Activated naive CD8-positive, alpha-beta T cell treated with anti-CD3 and anti-CD28 coated beads, Interleukin-2, amount 10 ng/mL, durations not matched to agents 7 days and 5 days (primary cell): Measurements from ENCODE around the gene TSPAN16. TPM values are rescaled to one million over a fixed set of nuclear protein-coding genes. Genes with fewer than 3 reads are reported as not detected.
"Not testable (repeated sequence)": the region's sequence is repeated elsewhere in the genome, so short reads cannot be mapped to it uniquely, and the experiment has no call there.

Experiments
- ATAC-seq: fragments of 150-1000 bp; cut with Tn5 transposase; one replicate; pipeline ENCODE4 v1.10.0; 2021; ENCODE audit warnings: low read depth, moderate library complexity
- POLR2A ChIA-PET: fragments of 350-600 bp; sonication (Branson Sonifier 250); formaldehyde crosslinking; loops from one replicate; lab custom pipeline; 2021; ENCODE audit warnings: antibody characterized with exemption; lab: Charles Lee
- DNase-seq: peaks from one replicate; pipeline ENCODE4 v3.0.0; 2021
- H3K27ac Mint-ChIP-seq: one replicate; pipeline ENCODE4 v1.8.0; 2022; ENCODE audit warnings: mild to moderate bottlenecking, mixed read lengths
- H3K27me3 Mint-ChIP-seq: one replicate; pipeline ENCODE4 v1.8.0; 2022; ENCODE audit warnings: mild to moderate bottlenecking, moderate library complexity, mixed read lengths
- H3K36me3 Mint-ChIP-seq: one replicate; pipeline ENCODE4 v1.8.0; 2021; ENCODE audit warnings: mild to moderate bottlenecking, mixed read lengths
- H3K4me1 Mint-ChIP-seq: one replicate; pipeline ENCODE4 v1.8.0; 2021; ENCODE audit warnings: mixed read lengths
- H3K4me3 Mint-ChIP-seq: one replicate; pipeline ENCODE4 v1.8.0; 2022; ENCODE audit warnings: mild to moderate bottlenecking, moderate library complexity, mixed read lengths
- H3K9me3 Mint-ChIP-seq: one replicate; pipeline ENCODE4 v1.8.0; 2021; ENCODE audit warnings: mixed read lengths
- total RNA-seq, 2 experiments: library from RNA; stranded (reverse); gene quantifications; one replicate each; pipeline ENCODE4 v1.2.3, GENCODE V29; 2021

The TSPAN16 gene
- total RNA-seq, 2 experiments from 2014 or later, result not detected

DNA sequence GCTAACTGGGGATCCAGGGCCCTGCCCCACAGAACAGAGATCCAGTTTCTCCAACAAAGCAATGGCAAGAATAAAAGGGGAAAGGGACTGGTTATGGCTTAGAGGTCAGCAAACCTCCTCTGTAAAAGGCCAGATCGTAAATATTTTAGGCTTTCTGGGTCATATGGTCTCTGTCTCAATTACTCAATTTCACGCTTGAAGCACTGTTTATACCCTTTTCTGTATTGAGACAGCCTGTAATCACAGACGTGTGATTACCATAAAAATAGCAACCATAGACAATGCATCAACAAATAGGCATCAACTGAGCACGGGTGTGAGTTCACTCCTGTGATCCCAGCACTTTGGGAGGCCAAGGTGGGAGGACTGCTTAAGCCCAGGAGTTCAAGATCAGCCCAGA is 34.2 kb downstream of the TSPAN16 start:
- ATAC-seq, result no peak
- Mint-ChIP-seq H3K4me1 (no peaks in the 10 kb centered on the region), H3K27me3 (no peaks in the 10 kb centered on the region), H3K9me3 (no peaks in the 10 kb centered on the region), H3K27ac (no peak overlapping the region), H3K36me3 (peaks cover 16% of the 10 kb centered on the region), H3K4me3 (no peak overlapping the region)
- POLR2A ChIA-PET, result no interaction called here
- DNase-seq, result no peak

DNA sequence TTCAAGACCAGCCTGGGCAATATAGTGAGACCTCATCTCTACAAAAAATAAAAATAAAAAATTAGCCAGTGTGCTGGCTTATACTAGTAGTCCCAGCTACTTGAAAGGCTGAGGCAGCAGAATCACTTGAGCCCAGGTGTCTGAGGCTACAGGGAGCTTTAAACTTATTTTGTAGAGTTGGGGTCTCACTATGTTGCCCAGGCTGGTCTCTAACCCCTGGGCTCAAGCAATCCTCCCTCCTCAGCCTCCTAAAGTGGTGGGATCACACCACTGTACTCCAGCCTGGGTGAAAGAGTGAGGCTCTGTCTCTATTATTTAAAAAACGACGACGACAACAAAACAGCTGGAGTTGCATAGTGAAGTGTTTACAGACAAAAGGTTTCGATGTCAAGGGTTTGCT is 35.5 kb downstream of the TSPAN16 start:
- no peak for ATAC-seq
- H3K4me3 Mint-ChIP-seq, result no peak overlapping the region
- H3K36me3 Mint-ChIP-seq, result peaks cover 27% of the 10 kb centered on the region
- no peaks in the 10 kb centered on the region for H3K4me1 Mint-ChIP-seq
- DNase-seq, result no peak
- POLR2A ChIA-PET, result interaction anchor here (1.8 kb wide), 1 partner anchor 15 kb away, joined by 5 read pairs; the partner anchor contains the start of gene CCDC159
- no peak overlapping the region for H3K27ac Mint-ChIP-seq
- no peaks in the 10 kb centered on the region for H3K9me3 Mint-ChIP-seq
- H3K27me3 Mint-ChIP-seq, result no peaks in the 10 kb centered on the region

DNA sequence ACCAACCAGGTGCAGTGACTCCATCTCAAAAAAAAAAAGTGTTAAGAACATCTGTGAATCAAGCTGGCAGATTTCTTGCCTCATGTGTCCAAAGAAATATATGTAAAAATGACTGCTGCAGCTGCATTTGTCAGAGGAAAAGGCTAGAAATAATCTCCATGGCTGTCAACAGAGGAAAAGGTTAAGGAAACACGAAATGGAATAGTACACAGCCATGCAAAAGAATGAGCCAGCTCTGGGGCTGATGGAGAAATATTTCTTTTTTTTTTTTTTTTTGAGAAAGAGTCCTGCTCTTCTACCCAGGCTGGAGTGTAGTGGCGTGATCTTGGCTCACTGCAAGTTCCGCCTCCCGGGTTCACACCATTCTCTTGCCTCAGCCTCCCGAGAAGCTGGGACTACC is 36.9 kb downstream of the TSPAN16 start:
- peaks cover 9% of the 10 kb centered on the region for H3K4me1 Mint-ChIP-seq
- no peak for DNase-seq
- POLR2A ChIA-PET, result interaction anchor here (0.7 to 1.8 kb wide), 2 partner anchors 14 to 1236 kb away, joined by 3 to 5 read pairs; partner anchors contain the start of gene CCDC159
- no peak overlapping the region for H3K4me3 Mint-ChIP-seq
- no peak for ATAC-seq
- no peaks in the 10 kb centered on the region for H3K9me3 Mint-ChIP-seq
- H3K27me3 Mint-ChIP-seq, result no peaks in the 10 kb centered on the region
- no peak overlapping the region for H3K27ac Mint-ChIP-seq
- peaks cover 26% of the 10 kb centered on the region for H3K36me3 Mint-ChIP-seq

DNA sequence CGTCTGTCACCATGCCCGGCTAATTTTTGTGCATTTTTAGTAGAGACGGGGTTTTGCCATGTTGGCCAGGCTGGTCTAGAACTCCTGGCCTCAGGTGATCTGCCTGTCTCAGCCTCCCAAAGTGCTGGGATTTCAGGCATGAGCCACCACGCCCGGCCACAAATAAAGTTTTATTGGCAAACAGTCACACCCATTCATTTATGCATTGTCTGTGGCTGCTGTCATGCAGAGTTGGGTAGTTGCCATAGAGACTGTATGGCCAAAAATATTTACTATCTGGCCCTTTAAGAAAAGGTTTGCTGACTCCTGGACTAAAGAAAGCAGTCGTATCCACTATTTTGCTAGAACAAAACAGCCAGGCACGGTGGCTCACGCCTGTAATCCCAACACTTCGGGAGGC is 37.9 kb downstream of the TSPAN16 start:
- Mint-ChIP-seq H3K36me3 (peaks cover 26% of the 10 kb centered on the region), H3K4me1 (peaks cover 14% of the 10 kb centered on the region)
- H3K27me3 Mint-ChIP-seq, DNase-seq, H3K9me3 Mint-ChIP-seq, ATAC-seq, H3K4me3 Mint-ChIP-seq, POLR2A ChIA-PET, H3K27ac Mint-ChIP-seq: not testable (repeated sequence)

DNA sequence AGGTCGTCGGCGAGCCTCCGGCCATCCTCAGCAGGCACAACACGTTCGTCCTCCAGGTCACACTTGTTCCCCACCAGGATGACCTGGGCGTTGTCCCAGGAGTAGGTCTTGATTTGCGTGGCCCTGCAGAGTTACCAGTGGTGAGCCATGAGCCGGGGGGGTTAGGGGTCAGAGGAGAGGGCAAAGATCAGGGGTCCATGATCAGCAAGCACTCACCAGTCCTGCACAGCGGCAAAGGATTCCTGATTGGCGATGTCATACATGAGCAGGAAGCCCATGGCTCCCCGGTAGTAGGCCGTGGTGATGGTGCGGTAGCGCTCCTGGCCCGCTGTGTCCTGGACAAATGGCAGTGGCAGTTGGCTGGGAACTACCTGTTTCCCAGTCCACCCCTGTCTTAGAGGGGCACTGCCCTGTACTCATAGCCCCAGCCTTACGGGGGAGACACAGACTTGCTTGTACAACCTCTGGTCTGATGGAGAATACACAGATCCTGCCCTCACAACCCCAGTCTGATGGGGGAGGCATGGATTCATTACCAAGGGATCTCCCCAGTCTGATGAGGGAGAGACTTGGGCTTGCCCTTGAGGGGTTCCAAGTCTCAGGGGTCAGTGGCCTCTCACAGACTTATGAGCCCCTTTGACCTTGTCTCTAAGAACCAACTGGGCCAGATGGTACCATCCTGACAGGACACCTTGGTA is 39.6 kb downstream of the TSPAN16 start:
- no peak for DNase-seq
- peaks cover 26% of the 10 kb centered on the region for H3K36me3 Mint-ChIP-seq
- no peak overlapping the region for H3K27ac Mint-ChIP-seq
- no peaks in the 10 kb centered on the region for H3K27me3 Mint-ChIP-seq
- ATAC-seq, result no peak
- POLR2A ChIA-PET, result interaction anchor here (0.7 kb wide), 1 partner anchor 11 kb away, joined by 3 read pairs; no protein-coding TSS in a partner anchor
- H3K4me3 Mint-ChIP-seq, result no peak overlapping the region
- H3K9me3 Mint-ChIP-seq, result no peaks in the 10 kb centered on the region
- peaks cover 20% of the 10 kb centered on the region for H3K4me1 Mint-ChIP-seq

DNA sequence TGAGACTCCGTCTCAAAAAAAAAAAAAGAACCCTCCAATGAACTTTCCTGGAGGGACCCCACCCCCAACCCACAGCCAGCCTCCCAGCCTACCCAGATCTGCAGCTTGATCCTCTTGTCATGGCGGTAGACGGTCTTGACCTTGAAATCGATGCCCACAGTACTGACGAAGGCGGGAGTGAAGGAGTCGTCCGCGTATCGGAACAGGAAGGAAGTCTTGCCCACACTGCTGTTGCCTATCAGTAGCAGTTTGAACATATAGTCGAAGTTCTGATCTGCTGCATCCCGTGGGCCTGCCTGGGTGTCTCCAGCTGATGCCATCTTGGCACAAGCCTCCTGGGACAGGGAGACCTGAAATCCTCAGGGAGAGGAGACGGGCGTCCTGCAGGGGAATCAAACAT is 41.1 kb downstream of the TSPAN16 start:
- DNase-seq (no peak), ATAC-seq (no peak)
- Mint-ChIP-seq H3K36me3 (peaks cover 26% of the 10 kb centered on the region), H3K27ac (peak overlapping the region; percentile 38), H3K27me3 (no peaks in the 10 kb centered on the region), H3K4me3 (peak overlapping the region; percentile 42), H3K4me1 (peaks cover 20% of the 10 kb centered on the region), H3K9me3 (no peaks in the 10 kb centered on the region)
- POLR2A ChIA-PET, result interaction anchor here (0.6 to 1.2 kb wide), 3 partner anchors 9 to 145 kb away, joined by 3 read pairs; partner anchors contain the start of genes CCDC159 and TMEM205

DNA sequence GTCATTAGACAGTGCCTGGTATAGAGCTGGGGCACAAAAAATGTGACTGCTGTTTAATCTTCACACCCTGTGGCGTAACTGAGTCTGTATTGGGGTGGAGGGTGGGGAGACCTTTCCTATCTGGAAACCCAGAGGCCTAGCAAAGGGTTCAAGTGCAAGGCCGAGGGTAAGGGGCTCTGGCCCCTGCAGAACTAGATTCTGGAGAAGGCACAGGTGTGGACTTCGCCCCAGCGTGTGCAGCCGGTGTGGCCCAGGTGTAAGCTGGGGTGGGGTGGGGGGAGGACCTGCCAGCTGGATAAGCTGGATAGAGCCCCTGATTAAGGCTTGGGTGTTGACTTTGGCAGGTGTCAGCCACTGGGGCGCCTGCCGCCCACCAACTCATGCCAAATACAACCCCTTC is 42.2 kb downstream of the TSPAN16 start:
- H3K27me3 Mint-ChIP-seq, result no peaks in the 10 kb centered on the region
- DNase-seq (no peak), ATAC-seq (no peak)
- peaks cover 20% of the 10 kb centered on the region for H3K4me1 Mint-ChIP-seq
- no peak overlapping the region for H3K4me3 Mint-ChIP-seq
- H3K9me3 Mint-ChIP-seq, result no peaks in the 10 kb centered on the region
- H3K27ac Mint-ChIP-seq, result no peak overlapping the region
- POLR2A ChIA-PET, result interaction anchor here (0.7 to 2.2 kb wide), 3 partner anchors 8 to 585 kb away, joined by 3 to 8 read pairs (median 3); partner anchors contain the start of genes CCDC159 and TMEM205
- H3K36me3 Mint-ChIP-seq, result peaks cover 26% of the 10 kb centered on the region

DNA sequence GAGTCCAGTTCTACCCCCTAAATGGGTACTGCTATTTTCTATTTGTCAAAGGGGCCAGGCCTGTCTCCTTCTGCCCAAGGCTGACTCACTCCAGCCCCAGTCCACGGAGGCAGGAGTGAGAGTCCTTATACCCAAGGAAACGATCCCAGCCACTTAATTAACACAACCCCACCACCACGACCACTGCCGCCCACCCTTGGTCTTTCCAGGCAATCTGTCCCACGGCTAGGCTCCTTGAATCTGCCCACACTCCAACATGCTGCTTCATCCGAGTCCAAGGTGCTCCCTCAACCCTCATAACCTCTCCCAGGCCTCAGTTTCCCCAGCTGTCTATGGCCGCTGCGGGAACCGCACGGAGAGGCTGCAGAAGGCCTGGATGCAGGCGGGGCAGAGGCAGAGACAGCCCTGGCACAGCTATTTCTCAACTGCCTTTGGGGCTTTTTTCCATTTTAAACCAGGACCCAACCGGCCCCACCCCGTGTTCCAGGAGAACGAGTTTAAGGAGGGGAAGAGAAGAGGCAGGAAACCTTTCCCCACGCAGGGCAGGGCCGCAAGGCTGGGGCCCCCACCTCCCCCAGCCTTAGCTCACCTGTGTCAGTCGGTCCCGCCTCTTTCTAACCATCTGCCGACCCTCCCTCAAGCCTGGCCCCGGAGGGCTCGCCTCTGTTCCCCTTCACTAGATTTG is 42.8 kb downstream of the TSPAN16 start:
- Mint-ChIP-seq H3K27me3 (no peaks in the 10 kb centered on the region), H3K4me1 (peaks cover 20% of the 10 kb centered on the region), H3K9me3 (no peaks in the 10 kb centered on the region), H3K27ac (peak overlapping the region; percentile 64), H3K36me3 (peaks cover 26% of the 10 kb centered on the region), H3K4me3 (peak overlapping the region; percentile 86)
- ATAC-seq (no peak), DNase-seq (no peak)
- POLR2A ChIA-PET, result interaction anchor here (1.4 to 2.2 kb wide), 2 partner anchors 15 to 36 kb away, joined by 6 to 8 read pairs; partner anchors contain the start of gene SWSAP1

DNA sequence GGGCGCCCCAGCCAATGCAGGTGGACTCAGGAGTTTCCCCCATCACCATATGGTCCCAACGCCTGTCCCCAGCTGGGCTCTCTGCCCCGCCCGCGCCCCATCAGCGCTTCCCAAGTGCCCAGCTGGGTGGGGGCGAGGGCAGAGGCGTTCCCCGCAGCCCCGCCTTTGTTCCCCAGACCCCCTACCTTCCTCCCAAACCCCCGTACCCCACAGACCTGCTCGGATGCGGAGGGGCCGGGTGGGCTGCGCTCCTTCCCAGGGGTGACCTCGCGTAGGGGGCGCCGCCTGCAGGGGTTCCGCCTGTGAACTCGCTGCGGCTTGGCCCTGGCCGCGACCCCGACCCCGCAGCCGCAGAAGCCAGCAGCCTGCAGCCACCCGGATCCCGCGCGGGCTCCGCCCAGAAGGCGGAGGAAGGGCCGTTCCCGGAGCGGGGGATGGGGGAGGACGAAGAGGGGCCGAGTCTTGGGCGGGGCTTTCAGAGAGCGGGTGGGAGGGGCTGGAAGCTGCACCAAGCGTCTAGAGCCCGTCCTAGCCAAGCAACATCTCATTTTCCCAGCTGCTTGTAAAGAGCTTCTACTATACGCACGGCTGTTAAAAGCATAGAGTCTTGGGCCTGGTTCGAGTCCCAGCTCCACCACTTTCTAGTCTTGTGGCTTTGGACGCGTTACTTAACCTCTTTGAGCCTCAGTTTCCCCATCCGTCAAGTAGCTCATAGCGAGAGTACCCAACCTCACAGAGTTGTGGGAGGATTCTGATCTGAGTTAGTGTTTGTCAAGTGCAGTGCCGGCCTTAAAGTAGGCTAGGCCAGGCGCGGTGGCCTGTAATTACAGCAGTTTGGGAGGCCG is 43.5 kb downstream of the TSPAN16 start, which contains the start of gene RAB3D:
RAB3D (minus strand) TSS at position 404 of the 845 bp plus-strand sequence. CDS start 2,258 bp downstream, outside the sequence.
- POLR2A ChIA-PET, result interaction anchor here (0.7 to 2.2 kb wide), 4 partner anchors 15 to 42 kb away, joined by 3 to 8 read pairs (median 4); partner anchors contain the start of gene SWSAP1
- no peaks in the 10 kb centered on the region for H3K9me3 Mint-ChIP-seq

DNA sequence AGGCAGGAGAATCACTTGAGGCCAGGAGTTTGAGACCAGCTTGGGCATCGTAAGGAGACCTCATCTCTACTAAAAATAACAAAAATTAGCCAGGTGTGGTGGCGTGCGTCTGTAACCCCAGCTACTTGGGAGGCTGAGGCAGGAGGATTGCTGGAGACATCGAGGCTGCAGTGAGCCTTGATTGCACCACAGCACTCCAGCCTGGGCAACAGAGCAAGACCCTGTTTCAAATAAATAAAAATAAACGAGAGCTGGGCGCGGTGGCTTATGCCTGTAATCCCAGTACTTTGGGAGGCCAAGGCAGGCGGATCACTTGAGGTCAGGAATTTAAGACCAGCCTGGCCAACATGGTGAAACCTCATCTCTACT is 44.1 kb downstream of the TSPAN16 start:
- POLR2A ChIA-PET, result interaction anchor here (0.9 to 2.2 kb wide), 3 partner anchors 16 to 37 kb away, joined by 3 to 8 read pairs (median 6); partner anchors contain the start of gene SWSAP1
- not testable (repeated sequence) for DNase-seq, H3K27me3 Mint-ChIP-seq, H3K27ac Mint-ChIP-seq, H3K9me3 Mint-ChIP-seq, ATAC-seq
- Mint-ChIP-seq H3K4me3 (peak overlapping the region; percentile 86), H3K36me3 (peaks cover 17% of the 10 kb centered on the region), H3K4me1 (peaks cover 23% of the 10 kb centered on the region)

More for the DNA sequence above, 43.5 kb downstream of the TSPAN16 start, which contains the start of gene RAB3D:
- Mint-ChIP-seq H3K4me3 (peak within 1 kb of the TSS; percentile 86), H3K36me3 (peaks cover 20% of the 10 kb centered on the region), H3K27me3 (no peaks in the 10 kb centered on the region), H3K27ac (peak within 1 kb of the TSS; percentile 64), H3K4me1 (peaks cover 22% of the 10 kb centered on the region)
- ATAC-seq (peak; percentile 90), DNase-seq (peak; percentile 85)

DNA sequence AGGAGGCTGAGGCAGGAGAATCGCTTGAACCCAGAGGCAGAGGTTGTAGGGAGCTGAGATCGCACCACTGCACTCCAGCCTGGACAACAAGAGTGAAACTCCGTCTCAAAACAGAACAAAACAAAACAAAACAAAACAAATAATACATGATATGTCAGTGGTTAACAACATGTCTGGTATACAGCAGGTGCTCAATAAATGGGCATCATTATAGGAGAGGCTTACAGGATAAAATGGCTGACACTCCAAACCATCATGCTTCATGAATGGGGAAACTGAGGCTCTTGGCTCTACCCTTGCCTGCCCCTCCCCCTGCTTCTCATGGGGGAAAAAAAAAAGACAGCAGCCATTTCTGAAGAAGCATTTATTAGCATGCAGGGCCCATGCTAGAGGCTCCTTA is 46.5 kb downstream of the TSPAN16 start:
- ATAC-seq, result no peak
- no peak overlapping the region for H3K4me3 Mint-ChIP-seq
- peaks cover 2% of the 10 kb centered on the region for H3K36me3 Mint-ChIP-seq
- peaks cover 34% of the 10 kb centered on the region for H3K4me1 Mint-ChIP-seq
- H3K9me3 Mint-ChIP-seq, result no peaks in the 10 kb centered on the region
- no peak for DNase-seq
- no peak overlapping the region for H3K27ac Mint-ChIP-seq
- no peaks in the 10 kb centered on the region for H3K27me3 Mint-ChIP-seq
- POLR2A ChIA-PET, result no interaction called here

DNA sequence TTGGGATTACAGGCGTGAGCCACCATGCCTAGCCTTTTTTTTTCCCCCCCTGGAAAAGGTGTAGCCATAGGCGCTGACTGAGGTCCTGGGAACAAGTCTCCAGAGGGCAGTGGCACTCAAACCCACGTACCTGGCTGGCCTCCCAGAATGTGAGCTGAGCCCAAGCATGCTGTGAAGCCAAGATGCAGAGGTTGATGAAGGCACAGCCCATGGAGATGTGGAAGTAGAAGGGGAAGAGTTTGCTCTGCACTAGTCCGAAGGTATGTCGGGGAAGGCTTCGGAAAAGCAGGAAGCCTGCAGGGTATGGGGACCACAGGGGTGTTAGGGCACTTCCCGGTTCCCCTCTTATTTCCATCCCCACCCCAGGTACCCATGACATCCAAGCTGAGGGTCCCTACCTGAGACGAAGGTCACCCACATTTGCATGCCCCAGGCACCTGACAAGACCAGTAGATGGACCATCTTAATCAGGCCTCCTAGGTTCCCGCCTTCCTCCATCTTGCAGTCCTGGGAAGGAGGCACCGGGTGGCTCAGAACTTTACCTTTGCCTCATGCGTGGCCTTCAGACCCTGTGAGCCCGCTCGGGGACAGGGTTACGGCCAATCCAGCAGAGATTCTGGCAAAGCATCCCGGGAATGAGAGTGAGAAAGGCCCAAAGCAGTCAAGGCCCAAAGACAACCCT is 49.3 kb downstream of the TSPAN16 start:
- DNase-seq (no peak), ATAC-seq (no peak)
- POLR2A ChIA-PET, result interaction anchor here (0.8 to 2.1 kb wide), 5 partner anchors 8 to 59 kb away, joined by 3 to 13 read pairs (median 4); no protein-coding TSS in a partner anchor
- H3K27me3 Mint-ChIP-seq, result no peaks in the 10 kb centered on the region
- H3K9me3 Mint-ChIP-seq, result peaks cover 7% of the 10 kb centered on the region
- H3K4me1 Mint-ChIP-seq, result peaks cover 22% of the 10 kb centered on the region
- H3K36me3 Mint-ChIP-seq, result peaks cover 6% of the 10 kb centered on the region
- peak overlapping the region; percentile 90 for H3K27ac Mint-ChIP-seq
- peak overlapping the region; percentile 92 for H3K4me3 Mint-ChIP-seq
